Measurements from ENCODE around the gene SH3RF3.

SH3RF3 gene

GRCh38 chr2:109244750-109245382, 115.9 kb downstream of the SH3RF3 start:
- no peak for DNase-seq

- DNase-seq, result no peak
Measured at GRCh38 chr2:109246176-109246575, 117.2 kb downstream of the SH3RF3 start.

- no peak for DNase-seq
Measured at GRCh38 chr2:109246616-109247015, 117.6 kb downstream of the SH3RF3 start.

GRCh38 chr2:109247340-109247739, 118.3 kb downstream of the SH3RF3 start:
- no peak for DNase-seq

- DNase-seq, result no peak
Measured at GRCh38 chr2:109247812-109248211, 118.8 kb downstream of the SH3RF3 start.

- DNase-seq, result no peak
Measured at GRCh38 chr2:109248590-109248989, 119.6 kb downstream of the SH3RF3 start.

- DNase-seq, result no peak
Measured at GRCh38 chr2:109253217-109253616, 124.2 kb downstream of the SH3RF3 start.

GRCh38 chr2:109254174-109254904, 125.3 kb downstream of the SH3RF3 start:
- DNase-seq, result no peak

GRCh38 chr2:109255654-109256053, 126.6 kb downstream of the SH3RF3 start:
- DNase-seq, result no peak

GRCh38 chr2:109256111-109256510, 127.1 kb downstream of the SH3RF3 start:
- no peak for DNase-seq

- DNase-seq, result no peak
Measured at GRCh38 chr2:109256921-109257320, 127.9 kb downstream of the SH3RF3 start.

- no peak for DNase-seq
Measured at GRCh38 chr2:109257653-109258052, 128.6 kb downstream of the SH3RF3 start.

GRCh38 chr2:109258376-109258775, 129.4 kb downstream of the SH3RF3 start:
- no peak for DNase-seq

GRCh38 chr2:109258905-109259540, 130.0 kb downstream of the SH3RF3 start:
- DNase-seq, result no peak

GRCh38 chr2:109259671-109260070, 130.7 kb downstream of the SH3RF3 start:
- DNase-seq, result no peak

GRCh38 chr2:109260116-109260855, 131.3 kb downstream of the SH3RF3 start:
- no peak for DNase-seq

- DNase-seq, result no peak
Measured at GRCh38 chr2:109260886-109261700, 132.1 kb downstream of the SH3RF3 start.

- DNase-seq, result no peak
Measured at GRCh38 chr2:109261906-109262631, 133.1 kb downstream of the SH3RF3 start.

- DNase-seq, result no peak
Measured at GRCh38 chr2:109264595-109265328, 135.8 kb downstream of the SH3RF3 start.

GRCh38 chr2:109265369-109265768, 136.4 kb downstream of the SH3RF3 start:
- DNase-seq, result no peak

- DNase-seq, result no peak
Measured at GRCh38 chr2:109265953-109266352, 136.9 kb downstream of the SH3RF3 start.

All from stimulated activated CD4-positive, alpha-beta T cell treated with anti-CD3 and anti-CD28 coated beads, Interleukin-2, amount 100 ng/mL, for 48 hours (primary cell).